Right atrium auricular region (tissue), 2 donors: ENCODE results near the gene MICALL2. TPM values are rescaled to one million over a fixed set of nuclear protein-coding genes. Genes with fewer than 3 reads are reported as not detected.

ENCODE experiments used
- DNase-seq: peaks from one replicate; pipeline ENCODE4 v3.0.0-alpha.2; 2019; ENCODE audit warnings: low spot score
- H3K27ac ChIP-seq, 2 donors: fragments of 200-600 bp; sonication (generic); 1 replicate in 1 of 2; 2 replicates in 1 of 2; pipeline ENCODE4 v1.5.1; 2016 to 2019
- H3K27me3 ChIP-seq, 2 donors: fragments of 200-600 bp; sonication (generic); one replicate each; pipeline versions ENCODE4 v1.5.1 to v1.6.0; 2017 to 2019
- H3K36me3 ChIP-seq: fragments of 200-600 bp; sonication (generic); one replicate; pipeline ENCODE4 v1.5.1; 2016
- H3K4me1 ChIP-seq, 2 donors: fragments of 200-600 bp; sonication (generic); one replicate each; pipeline versions ENCODE4 v1.5.1 to v1.6.0; 2017 to 2019
- H3K4me3 ChIP-seq, 2 donors: fragments of 200-600 bp; sonication (generic); 1 replicate in 1 of 2; 2 replicates in 1 of 2; pipeline ENCODE4 v1.5.1; 2017 to 2019; ENCODE audit warnings: mild to moderate bottlenecking in 1 of 2, moderate library complexity in 1 of 2
- H3K9me3 ChIP-seq, 2 donors: fragments of 200-600 bp; sonication (generic); one replicate each; pipeline ENCODE4 v1.5.1; 2019
- CTCF ChIP-seq, 2 donors: fragments of 200-600 bp; sonication (generic); IDR thresholded peaks; one replicate each; pipeline ENCODE4 v1.5.1; 2019; ENCODE audit warnings: antibody characterized with exemption in 2 of 2
- total RNA-seq, 2 donors: library from RNA; depleted of rRNA; stranded (reverse); fragments of >200 nt; gene quantifications; one replicate each; pipeline ENCODE4 v1.1.0, GENCODE V29; 2016

The MICALL2 gene
- total RNA-seq, 2 donors from 2014 or later, result 3.6 to 9.4 TPM

- Histone ChIP-seq H3K27ac (no peak overlapping the region), H3K4me3 (no peak overlapping the region), H3K4me1 (peaks cover 0 to 11% of the 10 kb centered on the region in 2 donors), H3K27me3 (peaks cover 0 to 5% of the 10 kb centered on the region in 2 donors), H3K36me3 (no peaks in the 10 kb centered on the region), H3K9me3 (no peaks in the 10 kb centered on the region)
- DNase-seq, result no peak
- TF ChIP-seq CTCF (IDR thresholded peaks at IDR 0.05), result no peak
Observed at GRCh38 chr7:1413936-1414639, 45.2 kb downstream of the MICALL2 start.

GRCh38 chr7:1412322-1413261, 46.7 kb downstream of the MICALL2 start:
- DNase-seq, result no peak
- Histone ChIP-seq H3K27me3 (peaks cover 0 to 10% of the 10 kb centered on the region in 2 donors), H3K36me3 (no peaks in the 10 kb centered on the region), H3K27ac (no peak overlapping the region), H3K9me3 (no peaks in the 10 kb centered on the region), H3K4me1 (peaks cover 0 to 11% of the 10 kb centered on the region in 2 donors), H3K4me3 (no peak overlapping the region)
- TF ChIP-seq CTCF (IDR thresholded peaks at IDR 0.05), result peak; percentile 45 to 86

- Histone ChIP-seq H3K4me1 (peaks cover 0 to 11% of the 10 kb centered on the region in 2 donors), H3K27ac (no peak overlapping the region), H3K27me3 (peaks cover 0 to 10% of the 10 kb centered on the region in 2 donors), H3K4me3 (no peak overlapping the region), H3K36me3 (no peaks in the 10 kb centered on the region), H3K9me3 (no peaks in the 10 kb centered on the region)
- TF ChIP-seq CTCF (IDR thresholded peaks at IDR 0.05), result no peak
- no peak for DNase-seq
Observed at GRCh38 chr7:1411414-1411813, 47.9 kb downstream of the MICALL2 start.

- peaks cover 0 to 10% of the 10 kb centered on the region in 2 donors for H3K27me3 ChIP-seq
- no peak for TF ChIP-seq CTCF (IDR thresholded peaks at IDR 0.05)
- H3K27ac ChIP-seq, result no peak overlapping the region
- no peaks in the 10 kb centered on the region for H3K36me3 ChIP-seq
- no peaks in the 10 kb centered on the region for H3K9me3 ChIP-seq
- H3K4me1 ChIP-seq, result peaks cover 0 to 11% of the 10 kb centered on the region in 2 donors
- DNase-seq, result no peak
- H3K4me3 ChIP-seq, result no peak overlapping the region
Observed at GRCh38 chr7:1410992-1411391, 48.3 kb downstream of the MICALL2 start.

- Histone ChIP-seq H3K27me3 (peaks cover 0 to 15% of the 10 kb centered on the region in 2 donors), H3K36me3 (no peaks in the 10 kb centered on the region), H3K4me1 (peaks cover 0 to 11% of the 10 kb centered on the region in 2 donors), H3K27ac (no peak overlapping the region), H3K9me3 (no peaks in the 10 kb centered on the region), H3K4me3 (no peak overlapping the region)
- no peak for TF ChIP-seq CTCF (IDR thresholded peaks at IDR 0.05)
- DNase-seq, result no peak
Observed at GRCh38 chr7:1409555-1409954, 49.7 kb downstream of the MICALL2 start.
